Mesenchymal stem cell (in vitro differentiated cells and primary cell): ENCODE measurements around the gene TWIST2.

ENCODE experiments used
- DNase-seq: peaks from one replicate; pipeline ENCODE4 v3.0.0-alpha.2; 2013
- H2AFZ ChIP-seq: one replicate; pipeline ENCODE4 v1.6.1; 2013; ENCODE audit warnings: low read depth, mild to moderate bottlenecking, control low read depth, inconsistent platforms, low read length, moderate library complexity
- H2AK5ac ChIP-seq: 2 replicates; pipeline ENCODE4 v1.6.1; 2013; ENCODE audit warnings: low read length, moderate library complexity, mild to moderate bottlenecking, inconsistent platforms; ENCODE audit not compliant: severe bottlenecking
- H2BK120ac ChIP-seq: one replicate; pipeline ENCODE4 v1.6.1; 2013; ENCODE audit warnings: low read depth, mild to moderate bottlenecking, inconsistent platforms, low read length, moderate library complexity
- H2BK12ac ChIP-seq, 2 experiments: one replicate each; pipeline ENCODE4 v1.6.1; 2013; ENCODE audit warnings: inconsistent platforms in 2 of 2, low read length in 2 of 2, mild to moderate bottlenecking in 2 of 2, moderate library complexity in 2 of 2, control low read depth in 1 of 2
- H2BK15ac ChIP-seq: one replicate; pipeline ENCODE4 v1.6.1; 2013; ENCODE audit warnings: mild to moderate bottlenecking, low read depth, inconsistent platforms; ENCODE audit not compliant: poor library complexity, severe bottlenecking
- H2BK5ac ChIP-seq: 2 replicates; pipeline ENCODE4 v1.6.1; 2013; ENCODE audit warnings: low read depth, mild to moderate bottlenecking, low read length, control low read depth, inconsistent platforms; ENCODE audit not compliant: poor library complexity, severe bottlenecking
- H3K14ac ChIP-seq, 2 experiments: one replicate each; pipeline ENCODE4 v1.6.1; 2013; ENCODE audit warnings: inconsistent platforms in 2 of 2, low read length in 2 of 2, control low read depth in 1 of 2, mild to moderate bottlenecking in 1 of 2, moderate library complexity in 1 of 2
- H3K18ac ChIP-seq, 2 experiments: one replicate each; pipeline ENCODE4 v1.6.1; 2013; ENCODE audit warnings: inconsistent platforms in 2 of 2, low read length in 2 of 2, control low read depth in 1 of 2, low read depth in 1 of 2, mild to moderate bottlenecking in 1 of 2
- H3K23ac ChIP-seq, 2 experiments: one replicate each; pipeline ENCODE4 v1.6.1; 2013; ENCODE audit warnings: inconsistent platforms in 2 of 2, low read length in 2 of 2, mild to moderate bottlenecking in 2 of 2, moderate library complexity in 2 of 2, control low read depth in 1 of 2
- H3K27ac ChIP-seq: 2 replicates; pipeline ENCODE4 v1.5.1; 2013; ENCODE audit warnings: mild to moderate bottlenecking, moderate library complexity, low read length, control low read depth, inconsistent platforms; ENCODE audit not compliant: poor library complexity, severe bottlenecking
- H3K27me3 ChIP-seq, 2 experiments: 2 replicates each; pipeline versions ENCODE4 v1.6.1 to v1.7.0; 2013; ENCODE audit warnings: low read length in 2 of 2, mild to moderate bottlenecking in 2 of 2, moderate library complexity in 2 of 2, control low read depth in 1 of 2, inconsistent platforms in 1 of 2; ENCODE audit not compliant: control insufficient read depth in 1 of 2, insufficient read depth in 1 of 2
- H3K36me3 ChIP-seq, 2 experiments: 2 replicates each; pipeline versions ENCODE4 v1.6.1 to v1.7.0; 2013; ENCODE audit warnings: low read length in 2 of 2, control low read depth in 1 of 2, inconsistent platforms in 1 of 2, low read depth in 1 of 2, mild to moderate bottlenecking in 1 of 2; ENCODE audit not compliant: insufficient read depth in 2 of 2, control insufficient read depth in 1 of 2
- H3K4ac ChIP-seq, 2 experiments: one replicate each; pipeline ENCODE4 v1.6.1; 2013; ENCODE audit warnings: inconsistent platforms in 2 of 2, low read length in 2 of 2, mild to moderate bottlenecking in 2 of 2, moderate library complexity in 2 of 2, control low read depth in 1 of 2, low read depth in 1 of 2
- H3K4me1 ChIP-seq: 2 replicates; pipeline ENCODE4 v1.6.1; 2013; ENCODE audit warnings: low read depth, low read length, control low read depth; ENCODE audit not compliant: control insufficient read depth, insufficient read depth
- H3K4me2 ChIP-seq: 2 replicates; pipeline ENCODE4 v1.6.1; 2013; ENCODE audit warnings: low read length, mild to moderate bottlenecking, inconsistent platforms; ENCODE audit not compliant: poor library complexity, severe bottlenecking
- H3K4me3 ChIP-seq, 2 experiments: 2 replicates each; pipeline versions ENCODE4 v1.5.1 to v1.7.0; 2013; ENCODE audit warnings: low read length in 2 of 2, mild to moderate bottlenecking in 2 of 2, control low read depth in 1 of 2, low read depth in 1 of 2; ENCODE audit not compliant: insufficient read depth in 1 of 2
- H3K79me1 ChIP-seq: replicated peaks from 2 replicates; pipeline ENCODE4 v1.6.1; 2013; ENCODE audit warnings: mild to moderate bottlenecking, control low read depth, low read length, inconsistent platforms; ENCODE audit not compliant: poor library complexity, severe bottlenecking
- H3K9ac ChIP-seq: 2 replicates; pipeline ENCODE4 v1.7.0; 2013; ENCODE audit warnings: mild to moderate bottlenecking, low read length, moderate library complexity
- H3K9me3 ChIP-seq: 2 replicates; pipeline ENCODE4 v1.7.0; 2013; ENCODE audit warnings: mild to moderate bottlenecking, low read length; ENCODE audit not compliant: control insufficient read depth
- H4K8ac ChIP-seq: one replicate; pipeline ENCODE4 v1.6.1; 2013; ENCODE audit warnings: inconsistent platforms, mild to moderate bottlenecking, low read length, moderate library complexity
- H4K91ac ChIP-seq: one replicate; pipeline ENCODE4 v1.6.1; 2013; ENCODE audit warnings: mild to moderate bottlenecking, low read length, inconsistent platforms
- WGBS: methylation state at CpG from one replicate; pipeline ENCODE4 v1.1.7; 2013; ENCODE audit warnings: mixed read lengths; 5-methylcytosine and 5-hydroxymethylcytosine counted together

The TWIST2 gene

DNA sequence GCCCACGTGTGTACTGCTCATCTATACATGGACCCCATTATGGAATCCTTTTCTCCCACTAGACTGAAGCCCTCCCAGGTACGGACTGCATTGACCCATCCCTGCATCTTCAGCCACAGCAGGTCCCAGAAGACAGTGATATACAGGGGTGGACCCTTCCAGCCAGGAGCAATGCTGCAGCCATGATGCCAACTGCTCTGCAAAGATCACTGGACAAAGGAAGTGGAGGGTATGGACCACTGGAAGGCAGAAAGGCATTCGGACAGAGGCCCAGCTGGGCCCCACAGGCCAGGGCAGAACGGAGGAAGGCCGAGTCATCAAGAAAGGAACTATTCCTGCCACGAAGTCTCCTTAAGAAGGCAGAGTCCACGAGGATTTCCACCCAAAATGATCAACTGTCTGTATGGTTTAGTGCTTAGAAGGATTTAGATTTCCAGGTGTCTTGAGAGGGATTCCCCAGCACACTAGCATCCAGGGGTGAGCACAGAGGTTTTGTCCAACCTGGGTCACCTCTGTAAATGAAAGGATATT lies 93.4 kb downstream of the TWIST2 start:
- Histone ChIP-seq H2BK15ac (no peak overlapping the region), H3K4ac (no peak overlapping the region), H3K36me3 (no peaks in the 10 kb centered on the region), H3K27me3 (peaks cover 0 to 15% of the 10 kb centered on the region in 2 experiments), H3K4me2 (no peak overlapping the region), H3K9me3 (no peaks in the 10 kb centered on the region), H3K4me1 (peaks cover 1% of the 10 kb centered on the region), H2BK5ac (no peak overlapping the region), H2BK12ac (no peak overlapping the region), H4K91ac (no peak overlapping the region), H3K79me1 (no peaks in the 10 kb centered on the region), H3K14ac (peak overlapping the region in 1 of 2 experiments; percentile 7), H3K18ac (no peak overlapping the region), H2AK5ac (no peak overlapping the region), H3K4me3 (no peak overlapping the region), H2AFZ (no peak overlapping the region), H2BK120ac (no peak overlapping the region), H3K27ac (no peak overlapping the region), H4K8ac (no peak overlapping the region), H3K23ac (no peak overlapping the region), H3K9ac (no peak overlapping the region)
- DNase-seq, result no peak
- 68% methylated on average over 7 of the region's 7 CpGs for WGBS

- peaks cover 1% of the 10 kb centered on the region for H3K4me1 ChIP-seq
- H3K18ac ChIP-seq, result no peak overlapping the region
- H3K36me3 ChIP-seq, result no peaks in the 10 kb centered on the region
- no peak overlapping the region for H2AK5ac ChIP-seq
- H3K4ac ChIP-seq, result no peak overlapping the region
- H3K4me3 ChIP-seq, result no peak overlapping the region
- H4K91ac ChIP-seq, result no peak overlapping the region
- no peak overlapping the region for H3K14ac ChIP-seq
- no peak overlapping the region for H2BK15ac ChIP-seq
- H3K4me2 ChIP-seq, result no peak overlapping the region
- no peak overlapping the region for H2BK120ac ChIP-seq
- no peak overlapping the region for H4K8ac ChIP-seq
- H3K27ac ChIP-seq, result no peak overlapping the region
- DNase-seq, result no peak
- H2BK5ac ChIP-seq, result no peak overlapping the region
- no peak overlapping the region for H3K23ac ChIP-seq
- WGBS, result 89% methylated on average over 14 of the region's 19 CpGs
- no peak overlapping the region for H3K9ac ChIP-seq
- H2BK12ac ChIP-seq, result no peak overlapping the region
- H3K79me1 ChIP-seq, result no peaks in the 10 kb centered on the region
- peaks cover 0 to 10% of the 10 kb centered on the region in 2 experiments for H3K27me3 ChIP-seq
- H2AFZ ChIP-seq, result no peak overlapping the region
- no peaks in the 10 kb centered on the region for H3K9me3 ChIP-seq
Observed at GRCh38 chr2:238942080-238942725, 94.3 kb downstream of the TWIST2 start.

DNA sequence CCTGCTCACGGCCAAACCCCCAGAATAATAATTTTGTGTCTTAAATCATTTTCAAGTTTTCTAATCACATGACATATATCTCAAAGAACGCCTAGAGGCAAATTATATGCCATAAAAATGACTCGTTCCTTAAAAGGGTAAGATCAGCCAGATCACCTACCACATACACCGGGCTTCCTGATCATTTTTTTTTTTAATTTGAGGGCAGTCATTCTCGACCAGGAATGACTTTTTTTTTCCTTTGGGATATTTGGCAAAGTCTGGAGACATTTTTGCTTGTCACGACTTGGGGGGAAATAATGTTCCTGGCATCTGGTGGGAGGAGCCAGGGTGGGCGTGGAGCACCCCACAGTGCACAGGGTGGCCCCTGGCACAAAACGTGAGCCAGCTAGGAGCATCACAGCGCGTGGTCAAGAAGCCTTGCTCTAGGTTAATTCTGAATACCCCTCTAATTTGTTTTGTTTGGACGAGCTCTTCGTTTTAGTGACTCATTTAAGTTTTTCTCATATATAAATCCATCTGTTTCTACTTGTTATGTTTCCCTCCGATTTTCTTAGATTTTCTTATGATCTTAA lies 94.9 kb downstream of the TWIST2 start:
- Histone ChIP-seq H3K27me3 (peaks cover 0 to 8% of the 10 kb centered on the region in 2 experiments), H3K79me1 (no peaks in the 10 kb centered on the region), H2BK120ac (no peak overlapping the region), H3K23ac (no peak overlapping the region), H3K9me3 (no peaks in the 10 kb centered on the region), H3K4ac (no peak overlapping the region), H4K8ac (no peak overlapping the region), H3K27ac (no peak overlapping the region), H2AFZ (no peak overlapping the region), H3K4me2 (no peak overlapping the region), H3K36me3 (no peaks in the 10 kb centered on the region), H2BK15ac (no peak overlapping the region), H3K14ac (no peak overlapping the region), H2BK12ac (no peak overlapping the region), H4K91ac (no peak overlapping the region), H2BK5ac (no peak overlapping the region), H3K9ac (no peak overlapping the region), H3K18ac (no peak overlapping the region), H3K4me1 (peaks cover 1% of the 10 kb centered on the region), H2AK5ac (no peak overlapping the region), H3K4me3 (no peak overlapping the region)
- DNase-seq, result no peak
- WGBS, result 69% methylated on average over 10 of the region's 13 CpGs

DNA sequence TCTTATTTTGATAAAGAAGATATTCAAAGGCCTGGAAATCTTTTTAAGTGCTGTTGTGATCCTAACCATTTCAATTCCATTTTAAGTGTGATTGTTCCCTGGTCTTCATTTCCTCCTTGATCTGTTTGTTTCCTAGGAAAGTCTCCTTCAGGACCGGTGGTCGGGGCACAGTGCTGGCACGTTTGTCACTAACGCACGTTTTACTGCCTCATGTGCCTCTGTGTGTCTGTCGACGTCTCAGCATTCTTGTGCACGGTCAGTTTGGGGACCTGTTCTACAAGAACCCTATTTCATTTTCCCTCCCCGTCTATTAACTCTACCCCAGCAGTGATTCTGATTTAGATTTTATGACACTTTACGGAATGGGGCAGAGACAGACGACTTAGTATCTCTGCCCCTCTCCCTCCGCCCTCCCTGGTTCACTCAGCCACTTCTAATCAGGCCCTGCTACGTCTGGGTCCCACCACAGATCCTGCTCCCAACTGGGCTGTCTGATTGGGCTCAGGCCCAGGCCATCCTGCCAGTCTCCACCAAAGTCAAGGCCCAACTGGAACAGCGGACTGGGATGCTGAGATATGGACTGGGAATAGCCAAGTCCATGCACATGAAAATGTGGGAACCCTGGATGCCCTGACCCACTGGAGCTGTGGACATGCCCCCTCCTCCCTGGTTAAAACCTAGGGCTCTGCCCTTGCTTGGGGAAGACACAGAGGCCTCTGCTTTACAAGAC lies 95.6 kb downstream of the TWIST2 start:
- Histone ChIP-seq H2AK5ac (no peak overlapping the region), H3K27me3 (peaks cover 0 to 1% of the 10 kb centered on the region in 2 experiments)
- 90% methylated on average over 14 of the region's 14 CpGs for WGBS

More for the DNA sequence above, 95.6 kb downstream of the TWIST2 start:
- no peaks in the 10 kb centered on the region for H3K36me3 ChIP-seq
- no peak overlapping the region for H2BK15ac ChIP-seq
- no peak overlapping the region for H4K91ac ChIP-seq
- H3K27ac ChIP-seq, result no peak overlapping the region
- H3K9me3 ChIP-seq, result no peaks in the 10 kb centered on the region
- H4K8ac ChIP-seq, result no peak overlapping the region
- no peak overlapping the region for H2BK5ac ChIP-seq
- H3K4ac ChIP-seq, result no peak overlapping the region
- H3K18ac ChIP-seq, result no peak overlapping the region
- no peak overlapping the region for H2BK120ac ChIP-seq
- DNase-seq, result no peak
- H2AFZ ChIP-seq, result no peak overlapping the region
- H3K79me1 ChIP-seq, result no peaks in the 10 kb centered on the region
- no peak overlapping the region for H3K4me3 ChIP-seq
- no peak overlapping the region for H2BK12ac ChIP-seq
- peaks cover 4% of the 10 kb centered on the region for H3K4me1 ChIP-seq
- no peak overlapping the region for H3K4me2 ChIP-seq
- no peak overlapping the region for H3K23ac ChIP-seq
- no peak overlapping the region for H3K9ac ChIP-seq
- H3K14ac ChIP-seq, result no peak overlapping the region
